IPS-NIHi7 (cell line): ENCODE measurements around the gene GOLGA8N.
"Not testable (repeated sequence)": the region's sequence is repeated elsewhere in the genome, so short reads cannot be mapped to it uniquely, and the experiment has no call there.

ENCODE experiments used
- DNase-seq: peaks from one replicate; pipeline ENCODE4 v3.0.0; 2012; ENCODE audit warnings: mixed read lengths; ENCODE audit errors: extremely low spot score

GOLGA8N gene

DNA sequence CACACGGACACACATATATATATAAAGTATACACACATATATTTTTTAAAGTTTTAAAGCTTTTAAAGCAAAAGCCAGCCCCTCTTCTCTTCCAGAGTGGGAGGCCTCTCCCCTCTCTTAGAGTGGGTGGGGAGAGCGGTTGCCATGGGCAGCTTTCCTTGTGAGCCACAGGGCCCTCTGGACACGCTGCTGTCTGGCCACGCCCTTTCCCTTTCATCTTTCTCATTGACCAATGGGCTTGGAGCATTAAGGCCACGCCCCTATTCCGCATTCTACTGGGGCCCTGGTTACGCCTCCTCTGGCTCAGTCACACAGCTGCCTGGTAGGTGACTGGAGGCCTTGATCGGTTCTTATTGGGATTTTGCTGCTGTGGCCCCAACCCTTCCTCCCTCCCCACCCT, at the start of gene GOLGA8N:
TSS of gene GOLGA8N (plus strand) at position 306 of the 400 bp plus-strand sequence.
- not testable (repeated sequence) for DNase-seq

DNA sequence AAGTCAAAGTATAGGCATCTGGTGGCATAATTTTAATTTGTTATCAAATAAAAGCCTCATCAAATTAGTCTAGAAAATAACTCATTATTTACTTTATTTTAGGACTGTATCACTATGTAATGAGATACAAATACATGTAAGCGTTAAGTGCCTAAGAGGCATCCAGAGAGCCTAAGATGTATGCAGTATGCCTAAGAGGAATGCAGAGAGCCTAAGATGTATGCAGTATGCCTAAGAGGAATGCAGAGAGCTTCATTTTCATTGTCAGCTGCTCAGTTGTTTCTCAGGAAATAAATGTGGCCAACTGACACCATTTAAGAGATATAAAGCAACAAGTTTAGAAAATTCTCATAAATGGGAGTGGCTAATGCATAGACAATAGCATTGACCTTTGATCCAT, 49.8 kb upstream of the GOLGA8N start:
- not testable (repeated sequence) for DNase-seq

DNA sequence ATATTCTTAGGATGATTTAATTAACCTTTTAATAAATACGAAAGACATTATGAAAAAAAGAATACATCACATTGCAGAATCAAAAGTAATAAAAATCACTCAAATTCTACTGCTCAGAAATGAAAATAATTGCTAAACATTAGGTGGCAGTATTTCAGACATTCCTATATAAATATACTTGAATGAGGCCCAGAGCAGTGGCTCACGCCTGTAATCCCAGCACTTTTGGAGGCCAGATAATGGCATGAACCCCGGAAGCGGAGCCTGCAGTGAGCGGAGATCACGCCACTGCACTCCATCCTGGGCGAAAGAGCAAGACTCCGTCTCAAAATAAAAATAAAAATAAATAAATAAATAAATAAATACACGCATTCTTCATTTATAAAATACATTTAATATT, 48.1 kb upstream of the GOLGA8N start:
- not testable (repeated sequence) for DNase-seq

DNA sequence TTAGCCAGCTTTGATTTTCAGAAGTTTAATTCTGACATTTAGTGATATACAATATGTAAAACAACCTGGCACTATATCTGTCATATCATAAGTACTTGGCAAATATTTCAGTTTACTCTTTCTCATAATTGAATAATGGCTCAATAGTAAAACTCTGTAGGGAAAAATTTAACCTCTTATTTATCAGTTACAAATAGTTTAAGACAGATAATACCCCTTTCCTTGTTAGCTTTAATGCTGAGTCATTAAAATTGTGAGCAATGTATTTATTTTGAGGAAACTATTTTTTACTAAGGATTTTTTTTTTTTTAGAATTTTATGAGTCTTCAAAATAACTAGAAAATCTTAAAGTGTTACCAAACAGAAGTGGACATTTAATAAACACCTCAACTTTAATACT, 38.7 kb upstream of the GOLGA8N start:
- DNase-seq: not testable (repeated sequence)

DNA sequence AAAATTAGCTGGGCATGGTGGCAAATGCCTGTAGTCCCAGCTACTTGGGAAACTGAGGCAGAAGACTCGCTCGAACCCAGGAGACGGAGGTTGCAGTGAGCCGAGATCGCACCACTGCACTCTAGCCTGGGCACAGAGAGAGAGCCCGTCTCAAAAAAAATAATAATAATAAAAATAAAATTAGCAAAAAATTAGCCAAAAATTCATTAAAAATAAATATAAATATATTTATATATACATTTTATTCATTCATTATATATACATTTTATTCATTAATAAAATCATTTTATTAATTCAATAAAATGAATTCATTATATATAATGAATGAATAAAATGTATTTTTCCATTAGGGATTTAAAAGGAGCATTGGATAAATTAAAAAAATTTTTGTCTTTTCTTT, 31.1 kb upstream of the GOLGA8N start:
- DNase-seq: not testable (repeated sequence)

DNA sequence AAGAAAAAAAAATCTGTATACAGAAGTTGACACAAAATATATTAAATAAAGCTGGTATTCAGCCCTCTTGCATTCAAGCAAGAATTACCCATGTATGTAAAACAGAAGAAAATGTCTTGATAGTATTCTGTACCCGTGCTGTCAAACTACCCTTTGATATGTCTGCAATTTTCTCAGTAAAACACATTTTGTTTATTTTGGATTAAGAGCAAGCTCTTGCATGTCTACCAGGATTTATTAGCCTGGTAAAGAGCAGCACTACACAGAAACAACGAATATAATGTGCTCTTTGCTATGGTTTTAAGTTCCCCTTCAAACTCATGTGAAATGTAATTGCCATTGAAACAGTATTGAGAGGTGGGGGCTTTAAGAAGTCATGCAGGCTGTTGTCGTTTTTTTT, 24.3 kb upstream of the GOLGA8N start:
- DNase-seq: not testable (repeated sequence)

DNA sequence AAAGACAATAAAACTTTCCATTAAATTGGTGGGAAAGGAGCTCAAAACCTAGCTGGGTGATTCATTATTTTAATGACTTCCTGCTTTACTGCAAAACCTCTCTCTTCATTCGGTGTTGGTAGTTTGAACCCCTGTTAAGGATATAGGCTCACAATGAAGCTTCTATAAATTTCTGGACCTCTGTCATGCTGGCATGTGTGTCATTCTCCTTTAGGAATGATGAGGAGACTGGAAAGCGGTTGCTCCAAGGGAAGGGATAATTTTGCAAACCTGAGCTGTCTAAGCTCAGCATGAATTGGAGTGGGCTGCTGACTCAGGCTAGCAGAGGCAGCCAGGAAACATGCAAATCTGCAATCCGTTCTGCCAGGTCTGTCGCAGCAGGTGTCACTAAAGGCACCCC, 14.8 kb upstream of the GOLGA8N start:
- not testable (repeated sequence) for DNase-seq

DNA sequence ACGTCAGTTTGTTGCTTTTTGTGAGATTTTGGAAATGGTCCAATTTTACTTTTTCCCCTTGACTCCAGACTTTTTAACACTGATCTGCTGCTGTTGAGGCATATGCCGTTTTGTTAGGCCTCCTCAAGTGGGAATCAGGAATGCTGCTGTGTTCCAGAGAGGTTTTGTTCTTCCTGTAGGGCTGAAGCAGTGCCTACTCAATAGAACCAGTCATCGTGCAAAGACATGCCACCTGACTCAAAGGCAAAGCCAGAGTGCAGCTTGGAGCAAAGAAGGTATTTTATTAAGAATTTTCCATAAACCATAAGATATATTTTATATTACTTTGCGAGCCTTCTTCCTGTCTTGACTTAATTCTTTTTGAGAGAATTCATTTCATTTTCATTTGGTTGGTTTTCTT, 7.4 kb upstream of the GOLGA8N start:
- DNase-seq: not testable (repeated sequence)

DNA sequence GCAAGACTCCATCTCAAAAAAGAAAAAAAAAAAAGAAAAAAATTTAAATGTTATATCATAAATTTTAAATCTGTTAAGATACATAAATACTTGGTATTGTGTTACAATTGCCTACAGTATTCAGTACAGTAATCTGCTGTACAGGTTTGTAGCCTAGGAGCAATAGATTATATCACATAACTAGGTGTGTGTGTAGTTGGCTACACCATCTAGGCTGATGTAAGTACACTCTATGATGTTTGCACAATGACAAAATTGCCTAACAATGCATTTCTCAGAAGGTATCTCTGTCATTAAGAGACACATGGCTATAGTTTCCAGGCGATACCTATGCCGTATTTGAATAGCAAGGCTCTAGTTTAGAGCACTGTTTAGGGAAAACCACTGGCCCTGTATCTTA, 16.3 kb downstream of the GOLGA8N start:
- not testable (repeated sequence) for DNase-seq

DNA sequence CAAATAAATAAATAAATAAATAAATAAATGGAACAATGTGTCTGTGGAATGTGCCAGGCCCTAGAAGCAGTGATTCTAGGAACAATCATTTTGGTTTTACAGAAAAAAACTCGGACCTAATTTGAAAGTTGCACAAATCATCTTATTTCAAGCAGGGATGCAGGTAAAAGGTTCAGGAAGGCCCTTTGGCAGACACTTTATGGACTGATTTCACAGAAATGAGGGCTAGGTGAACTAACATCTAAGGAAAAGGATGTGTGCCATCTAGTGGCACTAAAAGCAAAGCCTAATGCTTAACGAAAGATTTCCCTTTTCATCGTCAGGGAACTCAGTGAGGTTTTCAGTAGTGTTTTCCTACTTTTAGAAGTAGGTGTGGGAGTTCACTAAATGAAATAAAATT, 17.5 kb downstream of the GOLGA8N start:
- not testable (repeated sequence) for DNase-seq

DNA sequence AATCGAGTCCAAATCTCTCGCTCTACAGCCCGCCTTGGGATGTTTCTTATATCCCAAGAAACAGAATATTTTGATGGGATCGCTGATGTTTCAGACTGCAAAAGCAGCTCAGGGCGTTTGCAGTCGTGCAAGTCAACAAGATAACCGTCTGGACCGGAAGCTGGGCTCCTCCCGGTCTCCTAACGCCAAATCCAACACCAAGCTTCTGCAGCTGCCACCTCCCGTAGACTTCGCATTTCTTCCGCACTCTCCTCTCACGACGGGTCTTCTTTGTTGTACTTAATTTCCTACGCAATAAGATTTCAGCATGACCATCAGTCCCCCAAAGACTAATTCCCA, 21.4 kb downstream of the GOLGA8N start:
- not testable (repeated sequence) for DNase-seq

DNA sequence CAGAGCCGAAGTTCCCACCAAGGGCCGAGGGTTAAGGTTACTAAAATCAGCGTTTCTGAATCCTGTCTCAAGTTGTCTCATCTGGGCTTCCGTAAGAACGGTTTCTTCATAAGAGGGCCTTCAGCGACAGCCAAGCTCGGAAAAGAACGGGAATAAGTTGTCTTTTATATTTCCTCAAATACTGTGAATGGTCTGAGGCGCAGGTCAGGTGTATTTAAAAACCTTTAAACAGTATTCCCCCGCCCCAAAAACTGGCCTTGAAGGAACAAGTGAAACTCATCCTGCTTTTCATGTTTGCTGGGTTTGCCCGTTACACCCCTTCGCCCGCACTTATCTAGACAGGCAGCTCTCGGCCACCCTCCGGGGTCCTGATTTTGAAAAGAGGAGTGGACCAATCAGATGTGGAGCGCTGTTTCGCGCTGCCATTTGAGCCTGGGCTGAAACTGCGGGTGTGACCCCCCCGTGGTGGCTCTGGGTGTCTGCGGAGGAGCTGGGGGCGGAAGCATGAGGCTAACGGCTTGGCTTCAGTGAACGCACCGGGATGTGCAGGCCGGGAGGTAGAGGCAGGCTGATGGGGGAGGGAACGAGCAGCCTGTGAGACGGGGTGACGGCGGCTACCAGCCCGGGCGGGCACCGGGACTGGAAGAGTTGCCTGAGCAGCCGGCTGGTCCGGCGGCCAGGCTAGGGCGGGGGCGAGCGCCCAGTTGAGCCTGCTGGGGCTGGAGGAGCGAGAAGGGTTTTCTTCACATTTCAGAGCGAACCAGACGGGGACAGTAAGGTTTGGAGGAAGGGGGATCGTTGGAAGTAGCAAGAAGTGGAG, 22.0 kb downstream of the GOLGA8N start, which contains the start of gene ARHGAP11A:
TSS of gene ARHGAP11A (plus strand) at position 454 of the 820 bp plus-strand sequence. CDS start 708 bp downstream, outside the sequence.
- not testable (repeated sequence) for DNase-seq

DNA sequence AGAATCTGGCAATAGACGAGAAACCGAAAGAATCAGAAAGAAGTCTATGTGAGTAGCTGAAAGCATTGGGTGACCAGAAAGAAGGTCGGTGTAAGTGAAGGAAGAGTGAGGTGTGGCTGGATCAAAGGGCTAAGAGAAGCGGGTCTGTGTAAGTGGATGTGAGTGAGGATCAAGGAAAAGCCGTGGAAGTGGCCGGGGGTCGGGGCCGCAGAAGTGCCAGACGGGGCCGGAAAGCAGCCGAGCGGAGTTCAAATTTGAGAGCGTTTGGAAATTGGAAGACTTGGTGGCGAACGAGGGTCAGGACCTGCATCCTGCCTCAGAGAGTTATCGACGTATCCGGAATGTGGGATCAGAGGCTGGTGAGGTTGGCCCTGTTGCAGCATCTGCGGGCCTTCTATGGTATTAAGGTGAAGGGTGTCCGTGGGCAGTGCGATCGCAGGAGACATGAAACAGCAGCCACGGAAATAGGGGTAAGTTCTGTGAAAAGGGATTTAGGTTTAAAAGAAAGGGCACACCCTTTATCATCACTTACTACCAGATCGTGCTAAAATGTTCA, 22.7 kb downstream of the GOLGA8N start:
- DNase-seq: not testable (repeated sequence)

DNA sequence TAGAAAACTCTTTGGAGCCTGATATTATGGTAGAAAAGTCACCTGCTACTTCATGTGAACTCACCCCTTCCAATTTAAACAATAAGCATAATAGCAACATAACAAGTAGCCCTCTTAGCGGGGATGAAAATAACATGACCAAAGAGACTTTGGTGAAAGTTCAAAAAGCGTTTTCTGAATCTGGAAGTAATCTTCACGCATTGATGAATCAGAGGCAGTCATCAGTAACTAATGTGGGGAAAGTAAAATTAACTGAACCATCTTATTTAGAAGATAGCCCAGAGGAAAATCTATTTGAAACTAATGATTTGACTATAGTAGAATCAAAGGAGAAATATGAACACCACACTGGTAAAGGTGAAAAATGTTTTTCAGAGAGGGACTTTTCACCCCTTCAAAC, 43.2 kb downstream of the GOLGA8N start:
- no peak for DNase-seq

DNA sequence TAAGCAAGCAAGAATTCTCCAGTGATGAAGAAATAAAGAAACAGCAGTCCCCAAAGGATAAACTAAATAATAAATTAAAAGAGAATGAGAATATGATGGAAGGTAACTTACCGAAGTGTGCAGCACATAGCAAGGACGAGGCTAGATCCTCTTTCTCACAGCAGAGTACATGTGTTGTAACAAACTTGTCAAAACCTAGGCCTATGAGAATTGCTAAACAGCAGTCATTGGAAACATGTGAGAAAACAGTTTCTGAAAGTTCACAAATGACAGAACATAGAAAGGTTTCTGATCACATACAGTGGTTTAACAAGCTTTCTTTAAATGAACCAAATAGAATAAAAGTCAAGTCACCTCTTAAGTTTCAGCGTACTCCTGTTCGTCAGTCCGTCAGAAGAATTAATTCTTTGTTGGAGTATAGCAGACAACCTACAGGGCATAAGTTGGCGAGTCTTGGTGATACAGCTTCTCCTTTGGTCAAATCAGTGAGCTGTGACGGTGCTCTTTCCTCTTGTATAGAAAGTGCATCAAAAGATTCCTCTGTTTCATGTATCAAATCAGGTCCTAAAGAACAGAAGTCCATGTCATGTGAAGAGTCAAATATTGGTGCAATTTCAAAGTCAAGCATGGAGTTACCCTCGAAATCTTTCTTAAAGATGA, 43.8 kb downstream of the GOLGA8N start:
- no peak for DNase-seq

DNA sequence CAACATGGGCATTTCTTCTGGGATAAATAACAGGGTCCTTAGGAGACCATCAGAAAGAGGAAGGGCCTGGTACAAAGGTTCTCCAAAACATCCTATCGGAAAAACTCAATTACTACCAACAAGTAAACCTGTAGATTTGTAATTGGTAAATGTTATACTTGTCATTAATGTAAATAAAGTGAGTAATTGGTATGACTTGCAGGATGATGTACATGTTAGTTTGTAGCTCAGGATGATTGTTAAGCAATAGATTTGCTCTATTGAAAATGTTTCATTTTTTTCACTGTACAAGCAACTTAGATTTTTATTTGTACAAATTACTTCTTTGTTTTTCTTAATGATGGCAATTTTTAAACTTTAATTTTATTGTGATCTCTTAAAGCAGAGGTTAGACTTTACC, 44.4 kb downstream of the GOLGA8N start:
- no peak for DNase-seq

DNA sequence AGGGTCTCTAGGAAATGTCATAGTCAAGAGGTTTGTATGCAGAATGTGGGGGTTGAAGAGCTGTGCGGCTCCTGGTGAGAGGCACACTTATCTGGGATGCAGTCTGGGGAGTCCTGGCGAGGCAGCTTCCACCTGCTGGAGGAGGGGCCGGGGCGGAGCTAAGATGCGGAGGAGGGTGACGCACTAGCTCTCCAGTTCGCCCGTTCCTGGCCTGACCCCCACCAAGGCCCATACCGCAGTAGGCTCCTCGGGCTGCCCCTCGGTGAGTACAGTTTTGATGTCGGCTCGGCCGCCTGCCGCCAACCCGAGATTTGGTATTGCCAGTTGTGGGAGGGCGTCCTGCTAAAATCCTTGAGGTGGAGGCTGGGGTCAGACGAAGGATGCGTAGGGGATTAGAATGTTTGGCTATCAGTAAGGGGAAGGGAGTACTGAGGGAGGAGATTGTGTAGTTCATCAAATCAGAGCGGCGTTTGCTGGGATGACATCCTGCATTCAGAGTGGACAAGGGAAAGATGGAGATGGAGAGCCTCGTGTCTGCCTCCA, 48.3 kb downstream of the GOLGA8N start, which contains the start of gene SCG5:
TSS of gene SCG5 (plus strand) at position 194 of the 543 bp plus-strand sequence. CDS start 1,883 bp downstream, outside the sequence.
- peak; percentile 92 for DNase-seq

DNA sequence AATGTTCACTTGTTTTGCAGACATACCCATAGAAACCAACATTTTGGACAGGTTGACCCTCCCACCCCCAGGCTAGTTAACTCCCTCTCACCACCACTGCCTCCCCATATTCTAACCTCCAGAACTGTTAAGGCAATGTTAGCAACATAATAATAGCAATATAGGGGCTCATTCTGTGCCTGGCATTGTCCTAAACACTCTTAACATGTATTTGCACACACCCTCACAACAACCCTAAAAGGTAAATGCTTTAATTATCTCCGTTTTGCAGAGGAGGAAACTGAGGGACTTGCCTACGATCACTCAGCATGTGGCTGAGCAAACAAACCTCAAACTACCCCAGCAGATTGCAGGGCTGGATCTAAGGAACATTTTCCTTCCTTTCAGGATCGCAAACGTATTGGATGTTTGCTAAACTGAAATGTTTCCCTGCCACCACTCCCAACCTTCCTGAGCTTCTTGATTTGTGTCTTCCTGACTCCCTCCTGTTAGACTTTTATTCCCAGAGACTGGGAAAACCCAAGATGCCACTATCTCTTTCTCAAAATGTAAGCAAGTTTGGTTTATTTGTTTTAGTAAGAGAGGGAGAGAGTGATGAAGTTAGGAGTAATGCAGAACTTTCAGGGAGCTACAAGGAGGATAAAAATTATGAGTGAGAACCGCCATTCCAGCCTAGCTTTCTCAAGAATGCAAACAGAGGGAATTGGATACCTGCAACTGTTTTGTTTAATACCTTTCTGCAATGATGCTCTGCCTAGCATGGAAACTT, 49.6 kb downstream of the GOLGA8N start:
- no peak for DNase-seq

DNA sequence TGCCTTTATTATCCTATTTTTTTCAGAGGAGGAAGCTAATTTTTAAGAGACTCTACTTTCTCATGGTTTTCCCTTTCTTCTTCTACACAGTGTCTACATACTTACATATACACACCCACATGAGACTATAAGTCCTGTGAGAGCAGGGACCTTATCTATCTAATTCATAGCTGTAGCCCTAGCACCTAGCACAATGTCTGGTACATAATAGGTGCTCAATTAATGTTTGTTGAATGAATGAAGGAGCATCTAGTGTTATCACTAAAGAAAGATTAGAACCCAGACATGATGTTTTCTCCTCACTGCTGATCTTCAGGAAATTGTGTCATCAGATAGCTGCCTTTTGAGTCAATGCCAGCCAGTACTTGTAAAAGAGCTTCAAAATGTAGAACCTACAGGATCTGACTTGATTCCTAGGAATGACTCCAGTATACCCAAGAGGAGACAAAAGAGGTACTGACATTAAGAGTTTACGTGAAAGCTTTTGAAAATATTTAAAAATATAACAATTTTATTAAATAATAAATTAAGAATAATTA, 50.7 kb downstream of the GOLGA8N start:
- DNase-seq: no peak

DNA sequence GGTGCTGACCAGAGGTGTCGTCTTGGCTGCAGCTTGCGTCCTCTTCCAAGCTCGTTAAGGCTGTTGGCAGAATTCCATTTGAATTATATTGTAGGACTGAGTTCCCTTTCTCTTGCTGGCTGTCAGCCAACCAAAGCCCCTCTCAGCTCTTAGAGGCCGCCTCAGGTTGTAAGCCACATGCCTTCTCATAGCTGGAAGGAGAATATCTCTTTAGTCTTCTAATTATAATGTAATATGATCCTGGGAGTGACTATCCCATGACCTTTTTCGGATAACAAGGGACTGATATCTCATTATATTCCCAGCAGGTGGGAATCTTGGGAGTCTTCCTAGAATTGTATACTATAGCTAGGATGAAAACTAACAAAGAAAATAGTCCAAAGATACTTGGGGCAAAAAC, 53.0 kb downstream of the GOLGA8N start:
- DNase-seq: no peak

DNA sequence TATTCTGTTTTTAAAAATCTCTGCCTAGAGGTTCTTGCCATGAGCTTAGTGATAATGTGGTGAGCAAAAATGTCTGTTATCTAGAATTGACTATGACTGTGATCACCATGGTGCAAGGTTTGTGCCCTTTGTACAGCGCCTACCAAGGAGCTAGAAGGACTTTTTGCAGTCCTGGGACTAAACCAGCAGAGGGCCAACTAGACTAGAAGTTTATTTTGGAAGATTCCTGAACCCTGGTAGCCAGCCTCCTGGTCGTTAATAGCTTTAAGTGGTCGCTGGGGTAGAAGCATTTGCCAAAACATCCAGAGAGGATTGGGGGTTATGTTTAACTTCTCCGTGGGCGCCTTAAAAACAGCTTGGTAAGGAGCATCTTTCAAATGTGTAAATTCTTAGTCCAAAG, 56.1 kb downstream of the GOLGA8N start:
- DNase-seq: peak; percentile 56
